NB4 (cell line): ENCODE results near the gene RXRA.

Experiments used
- MAX ChIP-seq: IDR thresholded peaks from 2 replicates; pipeline ENCODE4 v1.6.1; 2011; ENCODE audit warnings: low read depth, low read length
- POLR2A ChIP-seq: IDR thresholded peaks from 2 replicates; pipeline ENCODE4 v1.6.1; 2011; ENCODE audit warnings: mild to moderate bottlenecking; ENCODE audit not compliant: insufficient read length; ENCODE audit errors: extremely low read depth
- TF ChIP-seq, protein P1 (sequence below): IDR thresholded peaks from one replicate; pipeline ENCODE4 v1.5.1; 2012; ENCODE audit warnings: low read depth, low read length

DNA sequence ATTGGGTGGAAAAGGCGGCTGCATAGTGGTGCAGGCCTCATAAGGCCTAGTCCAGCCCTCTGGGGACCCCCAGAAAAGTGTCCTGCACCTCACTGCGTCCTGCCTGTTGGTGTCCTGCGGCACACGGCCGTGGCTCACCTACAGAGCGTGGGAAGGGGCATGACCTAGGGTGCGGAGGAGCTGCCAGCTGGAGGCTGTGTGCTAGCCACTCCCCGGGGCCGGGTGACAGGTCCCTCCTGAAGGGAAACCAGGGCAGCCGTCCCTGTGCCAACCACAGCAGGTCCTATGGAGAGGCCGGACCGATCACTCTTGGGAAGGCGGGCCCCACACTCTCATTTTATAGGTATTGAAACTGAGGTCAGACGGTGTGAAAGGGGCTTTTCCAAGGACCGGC is 150.7 kb downstream of the RXRA start:
- TF ChIP-seq, protein P1, sequence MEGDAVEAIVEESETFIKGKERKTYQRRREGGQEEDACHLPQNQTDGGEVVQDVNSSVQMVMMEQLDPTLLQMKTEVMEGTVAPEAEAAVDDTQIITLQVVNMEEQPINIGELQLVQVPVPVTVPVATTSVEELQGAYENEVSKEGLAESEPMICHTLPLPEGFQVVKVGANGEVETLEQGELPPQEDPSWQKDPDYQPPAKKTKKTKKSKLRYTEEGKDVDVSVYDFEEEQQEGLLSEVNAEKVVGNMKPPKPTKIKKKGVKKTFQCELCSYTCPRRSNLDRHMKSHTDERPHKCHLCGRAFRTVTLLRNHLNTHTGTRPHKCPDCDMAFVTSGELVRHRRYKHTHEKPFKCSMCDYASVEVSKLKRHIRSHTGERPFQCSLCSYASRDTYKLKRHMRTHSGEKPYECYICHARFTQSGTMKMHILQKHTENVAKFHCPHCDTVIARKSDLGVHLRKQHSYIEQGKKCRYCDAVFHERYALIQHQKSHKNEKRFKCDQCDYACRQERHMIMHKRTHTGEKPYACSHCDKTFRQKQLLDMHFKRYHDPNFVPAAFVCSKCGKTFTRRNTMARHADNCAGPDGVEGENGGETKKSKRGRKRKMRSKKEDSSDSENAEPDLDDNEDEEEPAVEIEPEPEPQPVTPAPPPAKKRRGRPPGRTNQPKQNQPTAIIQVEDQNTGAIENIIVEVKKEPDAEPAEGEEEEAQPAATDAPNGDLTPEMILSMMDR, result no peak
- TF ChIP-seq POLR2A, result no peak
- TF ChIP-seq MAX, result no peak
